SKM-1 (cell line): ENCODE measurements around the gene BRAF.
"Not testable (repeated sequence)": the region's sequence is repeated elsewhere in the genome, so short reads cannot be mapped to it uniquely, and the experiment has no call there.

Experiments
- DNase-seq: peaks from one replicate; lab custom pipeline; 2025; ENCODE audit not compliant: unreplicated experiment; lab: John Stamatoyannopoulos, UW

Gene BRAF

GRCh38 chr7:140684066-140684950, 240.4 kb downstream of the BRAF start:
- DNase-seq, result no peak

- no peak for DNase-seq
Measured at GRCh38 chr7:140683657-140684056, 241.1 kb downstream of the BRAF start.

GRCh38 chr7:140681766-140682165, 243.0 kb downstream of the BRAF start:
- DNase-seq, result no peak

GRCh38 chr7:140680886-140681285, 243.8 kb downstream of the BRAF start:
- no peak for DNase-seq

- DNase-seq, result no peak
Measured at GRCh38 chr7:140679186-140679585, 245.5 kb downstream of the BRAF start.

- DNase-seq, result no peak
Measured at GRCh38 chr7:140678816-140679130, 246.0 kb downstream of the BRAF start.

GRCh38 chr7:140678081-140678815, 246.5 kb downstream of the BRAF start:
- DNase-seq, result no peak

- no peak for DNase-seq
Measured at GRCh38 chr7:140677496-140677895, 247.2 kb downstream of the BRAF start.

- DNase-seq, result not testable (repeated sequence)
Measured at GRCh38 chr7:140676956-140677355, 247.8 kb downstream of the BRAF start.

- no peak for DNase-seq
Measured at GRCh38 chr7:140676306-140676705, 248.4 kb downstream of the BRAF start.

GRCh38 chr7:140675726-140676125, 249.0 kb downstream of the BRAF start:
- no peak for DNase-seq

GRCh38 chr7:140674899-140675701, 249.6 kb downstream of the BRAF start:
- peak; percentile 33 for DNase-seq

GRCh38 chr7:140674356-140674800, 250.4 kb downstream of the BRAF start:
- DNase-seq, result no peak

GRCh38 chr7:140673774-140674155, 251.0 kb downstream of the BRAF start:
- no peak for DNase-seq

- DNase-seq, result no peak
Measured at GRCh38 chr7:140673063-140673773, 251.5 kb downstream of the BRAF start.

- no peak for DNase-seq
Measured at GRCh38 chr7:140672382-140673062, 252.2 kb downstream of the BRAF start, which contains the start of gene ADCK2. TSS of gene ADCK2 (plus strand) at chr7:140672945. CDS start at chr7:140673331, 386 bp downstream.

- DNase-seq, result no peak
Measured at GRCh38 chr7:140671966-140672365, 252.8 kb downstream of the BRAF start.

GRCh38 chr7:140670343-140670935, 254.3 kb downstream of the BRAF start:
- no peak for DNase-seq

GRCh38 chr7:140669862-140670261, 254.9 kb downstream of the BRAF start:
- DNase-seq, result not testable (repeated sequence)

GRCh38 chr7:140669352-140669751, 255.4 kb downstream of the BRAF start:
- DNase-seq, result no peak
